ENCODE data around the gene OR1C1. TPM values are rescaled to one million over a fixed set of nuclear protein-coding genes. Genes with fewer than 3 reads are reported as not detected.

OR1C1 gene
- total and polyA plus RNA-seq, 2 donors (not counting 3 experiments of a cell fraction or from before 2014, with no cell fraction given): not detected

GRCh38 chr1:247749870-247750269 lies 10.5 kb downstream of the OR1C1 start:
- Histone ChIP-seq H3K27ac (ENCODE audit: insufficient read depth, low read depth, low read length) (no peak overlapping the region), H3K79me2 (ENCODE audit: control insufficient read depth, insufficient read depth, low read length) (no peaks in the 10 kb centered on the region), H3K9ac (replicated peaks; ENCODE audit: extremely low read depth, insufficient read depth, low read length) (no peak overlapping the region), H3K9me3 (replicated peaks; ENCODE audit: control insufficient read depth, insufficient read depth, low read length) (peaks cover 5% of the 10 kb centered on the region), H3K36me3 (ENCODE audit: control insufficient read depth in 2 of 2, extremely low read depth in 1 of 2, insufficient read depth in 2 of 2, low read length in 2 of 2) (no peaks in the 10 kb centered on the region), H2AFZ (ENCODE audit: low read depth, low read length) (no peak overlapping the region), H3K4me2 (ENCODE audit: insufficient read depth, low read length) (no peak overlapping the region), H4K20me1 (replicated peaks; ENCODE audit: control insufficient read depth, extremely low read depth, insufficient read depth, low read length) (no peaks in the 10 kb centered on the region), H3K4me1 (ENCODE audit: control insufficient read depth, extremely low read depth, insufficient read depth, low read length) (no peaks in the 10 kb centered on the region), H3K9me1 (replicated peaks; ENCODE audit: control insufficient read depth, extremely low read depth, insufficient read depth, low read length) (no peaks in the 10 kb centered on the region), H3K4me3 (replicated peaks in 1 of 3; ENCODE audit: insufficient read depth in 1 of 3, low read depth in 1 of 3, low read length in 3 of 3) (no peak overlapping the region), H3K27me3 (ENCODE audit: control insufficient read depth in 2 of 2, insufficient read depth in 2 of 2, low read length in 2 of 2) (no peaks in the 10 kb centered on the region)
- dilution Hi-C loops (cut with MboI; ENCODE audit: extremely low pct_ligation_motif_present, low sequenced_read_pairs): no loop called here
- ChIA-PET CTCF (no interaction called here), POLR2A (no interaction called here)
- no peak for FAIRE-seq
- DNase-seq (ENCODE audit: low read depth, low spot score): no peak
- intact Hi-C loops (cut with micrococcal nuclease): no loop called here
- BruUV-seq (replicated peaks): no TSS peak
- TF ChIP-seq CTCF (IDR thresholded peaks at IDR 0.05; ENCODE audit: extremely low read depth in 1 of 2, insufficient read depth in 1 of 2, low read depth in 1 of 2, low read length in 2 of 2): no peak

GRCh38 chr1:247748041-247748440 lies 12.3 kb downstream of the OR1C1 start, which contains the start of gene OR14A2:
Gene OR14A2 (minus strand): TSS chr1:247748141.
- DNase-seq (ENCODE audit: low read depth, low spot score): no peak
- H3K4me3 ChIP-seq (replicated peaks in 1 of 3; ENCODE audit: insufficient read depth in 1 of 3, low read depth in 1 of 3, low read length in 3 of 3): no peak within 1 kb of the TSS
- no peak within 1 kb of the TSS for H3K27ac ChIP-seq (ENCODE audit: insufficient read depth, low read depth, low read length)
- H4K20me1 ChIP-seq (replicated peaks; ENCODE audit: control insufficient read depth, extremely low read depth, insufficient read depth, low read length): no peaks in the 10 kb centered on the region
- intact Hi-C loops (cut with micrococcal nuclease) (no loop called here), dilution Hi-C loops (cut with MboI; ENCODE audit: extremely low pct_ligation_motif_present, low sequenced_read_pairs) (no loop called here)
- no TSS peak for BruUV-seq (replicated peaks)
- H3K9me1 ChIP-seq (replicated peaks; ENCODE audit: control insufficient read depth, extremely low read depth, insufficient read depth, low read length): no peaks in the 10 kb centered on the region
- FAIRE-seq: no peak
- H3K9ac ChIP-seq (replicated peaks; ENCODE audit: extremely low read depth, insufficient read depth, low read length): no peak within 1 kb of the TSS
- H3K9me3 ChIP-seq (replicated peaks; ENCODE audit: control insufficient read depth, insufficient read depth, low read length): peaks cover 5% of the 10 kb centered on the region
- no peak within 1 kb of the TSS for H3K4me2 ChIP-seq (ENCODE audit: insufficient read depth, low read length)
- TF ChIP-seq MYC (IDR thresholded peaks at IDR 0.05; ENCODE audit: low read depth, low read length): no peak
- TF ChIP-seq MAX (IDR thresholded peaks at IDR 0.05; ENCODE audit: insufficient read depth, insufficient read length): no peak
- no peak for TF ChIP-seq GATA2 (IDR thresholded peaks at IDR 0.05; ENCODE audit: insufficient read depth, insufficient read length, low read depth, low read length)
- TF ChIP-seq EZH2 (IDR thresholded peaks at IDR 0.05; ENCODE audit: borderline replicate concordance, low read depth, low read length, severe bottlenecking): no peak
- no peak for TF ChIP-seq FOS (IDR thresholded peaks at IDR 0.05; ENCODE audit: borderline replicate concordance, insufficient read depth, low read length)
- no peak for TF ChIP-seq POLR2AphosphoS5 (IDR thresholded peaks at IDR 0.05; ENCODE audit: insufficient read depth, low read depth, low read length)
- no peak for TF ChIP-seq POLR2A (IDR thresholded peaks at IDR 0.05; ENCODE audit: low read depth, low read length)
- TF ChIP-seq JUN (IDR thresholded peaks at IDR 0.05; ENCODE audit: borderline replicate concordance, insufficient read depth, insufficient read length, low read depth): no peak
- no peak for TF ChIP-seq CTCF (IDR thresholded peaks at IDR 0.05; ENCODE audit: extremely low read depth in 1 of 2, insufficient read depth in 1 of 2, low read depth in 1 of 2, low read length in 2 of 2)
- no peaks in the 10 kb centered on the region for H3K36me3 ChIP-seq (ENCODE audit: control insufficient read depth in 2 of 2, extremely low read depth in 1 of 2, insufficient read depth in 2 of 2, low read length in 2 of 2)
- H3K4me1 ChIP-seq (ENCODE audit: control insufficient read depth, extremely low read depth, insufficient read depth, low read length): no peaks in the 10 kb centered on the region
- ChIA-PET CTCF (no interaction called here), POLR2A (no interaction called here)
- no peaks in the 10 kb centered on the region for H3K79me2 ChIP-seq (ENCODE audit: control insufficient read depth, insufficient read depth, low read length)
- H2AFZ ChIP-seq (ENCODE audit: low read depth, low read length): no peak within 1 kb of the TSS
- H3K27me3 ChIP-seq (ENCODE audit: control insufficient read depth in 2 of 2, insufficient read depth in 2 of 2, low read length in 2 of 2): no peaks in the 10 kb centered on the region
